ENCODE measurements around the gene TRIM44.

- TF ChIP-seq POLR2AphosphoS5 (IDR thresholded peaks at IDR 0.05; ENCODE audit: low read depth, low read length): no peak
- TF ChIP-seq, protein P1, sequence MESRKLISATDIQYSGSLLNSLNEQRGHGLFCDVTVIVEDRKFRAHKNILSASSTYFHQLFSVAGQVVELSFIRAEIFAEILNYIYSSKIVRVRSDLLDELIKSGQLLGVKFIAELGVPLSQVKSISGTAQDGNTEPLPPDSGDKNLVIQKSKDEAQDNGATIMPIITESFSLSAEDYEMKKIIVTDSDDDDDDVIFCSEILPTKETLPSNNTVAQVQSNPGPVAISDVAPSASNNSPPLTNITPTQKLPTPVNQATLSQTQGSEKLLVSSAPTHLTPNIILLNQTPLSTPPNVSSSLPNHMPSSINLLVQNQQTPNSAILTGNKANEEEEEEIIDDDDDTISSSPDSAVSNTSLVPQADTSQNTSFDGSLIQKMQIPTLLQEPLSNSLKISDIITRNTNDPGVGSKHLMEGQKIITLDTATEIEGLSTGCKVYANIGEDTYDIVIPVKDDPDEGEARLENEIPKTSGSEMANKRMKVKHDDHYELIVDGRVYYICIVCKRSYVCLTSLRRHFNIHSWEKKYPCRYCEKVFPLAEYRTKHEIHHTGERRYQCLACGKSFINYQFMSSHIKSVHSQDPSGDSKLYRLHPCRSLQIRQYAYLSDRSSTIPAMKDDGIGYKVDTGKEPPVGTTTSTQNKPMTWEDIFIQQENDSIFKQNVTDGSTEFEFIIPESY (IDR thresholded peaks at IDR 0.05; ENCODE audit: extremely low read depth, insufficient replicate concordance, low read length): no peak
These were observed 193.7 kb downstream of the TRIM44 start for GRCh38 chr11:35856259-35856658.

All from HCT116 (cell line).